Diencephalon (tissue), 1 donor: ENCODE data around the gene PCDHGA6. TPM values are rescaled to one million over a fixed set of nuclear protein-coding genes. Genes with fewer than 3 reads are reported as not detected.

Source experiments
- total RNA-seq: library from RNA; depleted of rRNA; stranded (reverse); fragments of >200 nt; gene quantifications from one replicate; pipeline ENCODE4 v1.2.3, GENCODE V29; 2014

Gene PCDHGA6
- total RNA-seq, 1 donor from 2014 or later, result 11.3 TPM

DNA sequence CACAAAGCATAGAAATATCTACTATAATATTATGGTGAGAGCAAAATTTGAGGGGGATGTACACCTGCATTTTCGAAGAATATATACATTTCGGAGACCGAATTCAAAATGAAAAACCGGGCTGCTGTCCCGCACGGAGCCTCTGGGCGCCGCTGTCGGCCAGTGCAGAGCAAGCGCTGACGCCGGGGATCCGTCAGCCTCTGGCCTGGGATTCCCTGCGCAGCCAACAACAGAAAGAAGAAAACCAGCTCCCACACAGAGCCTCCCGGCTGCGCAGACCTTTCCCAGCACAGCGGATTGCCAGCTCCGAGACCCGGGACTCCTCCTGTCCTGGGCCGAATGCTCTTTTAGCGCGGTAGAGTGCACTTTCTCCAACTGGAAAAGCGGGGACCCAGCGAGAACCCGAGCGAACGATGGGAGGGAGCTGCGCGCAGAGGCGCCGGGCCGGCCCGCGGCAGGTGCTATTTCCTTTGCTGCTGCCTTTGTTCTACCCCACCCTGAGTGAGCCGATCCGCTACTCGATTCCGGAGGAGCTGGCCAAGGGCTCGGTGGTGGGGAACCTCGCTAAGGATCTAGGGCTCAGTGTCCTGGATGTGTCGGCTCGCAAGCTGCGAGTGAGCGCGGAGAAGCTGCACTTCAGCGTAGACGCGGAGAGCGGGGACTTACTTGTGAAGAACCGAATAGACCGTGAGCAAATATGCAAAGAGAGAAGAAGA is 34.3 kb downstream of the PCDHGA6 start, which contains the start of gene PCDHGB6:
PCDHGB6 (plus strand) TSS at position 232 of the 716 bp plus-strand sequence; CDS start at position 414, 182 bp downstream.

DNA sequence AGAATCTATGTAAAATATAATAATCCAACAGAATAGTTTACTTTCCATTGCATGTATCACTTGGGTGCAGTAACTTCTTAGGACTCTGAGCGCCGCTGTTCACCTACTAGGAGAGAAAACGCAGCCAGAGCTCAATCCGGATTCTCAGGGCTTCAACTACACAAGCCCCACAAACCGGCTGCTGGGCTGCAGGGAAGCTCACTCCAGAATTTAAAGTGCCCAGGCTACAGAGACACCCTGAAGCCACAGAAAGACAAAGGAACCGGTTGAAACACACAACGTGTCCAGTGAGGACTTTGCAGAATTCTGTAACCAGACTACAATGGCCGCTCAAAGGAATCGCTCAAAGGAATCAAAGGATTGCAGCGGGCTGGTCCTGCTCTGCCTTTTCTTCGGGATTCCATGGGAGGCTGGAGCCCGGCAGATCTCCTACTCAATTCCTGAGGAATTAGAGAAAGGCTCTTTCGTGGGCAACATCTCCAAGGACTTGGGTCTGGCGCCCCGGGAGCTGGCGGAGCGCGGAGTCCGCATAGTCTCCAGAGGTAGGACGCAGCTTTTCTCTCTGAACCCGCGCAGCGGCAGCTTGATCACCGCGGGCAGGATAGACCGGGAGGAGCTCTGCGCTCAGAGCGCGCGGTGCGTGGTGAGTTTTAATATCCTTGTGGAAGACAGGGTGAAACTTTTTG is 39.3 kb downstream of the PCDHGA6 start, which contains the start of gene PCDHGA10:
PCDHGA10 (plus strand) TSS at position 134 of the 686 bp plus-strand sequence; CDS start at position 323, 189 bp downstream.

DNA sequence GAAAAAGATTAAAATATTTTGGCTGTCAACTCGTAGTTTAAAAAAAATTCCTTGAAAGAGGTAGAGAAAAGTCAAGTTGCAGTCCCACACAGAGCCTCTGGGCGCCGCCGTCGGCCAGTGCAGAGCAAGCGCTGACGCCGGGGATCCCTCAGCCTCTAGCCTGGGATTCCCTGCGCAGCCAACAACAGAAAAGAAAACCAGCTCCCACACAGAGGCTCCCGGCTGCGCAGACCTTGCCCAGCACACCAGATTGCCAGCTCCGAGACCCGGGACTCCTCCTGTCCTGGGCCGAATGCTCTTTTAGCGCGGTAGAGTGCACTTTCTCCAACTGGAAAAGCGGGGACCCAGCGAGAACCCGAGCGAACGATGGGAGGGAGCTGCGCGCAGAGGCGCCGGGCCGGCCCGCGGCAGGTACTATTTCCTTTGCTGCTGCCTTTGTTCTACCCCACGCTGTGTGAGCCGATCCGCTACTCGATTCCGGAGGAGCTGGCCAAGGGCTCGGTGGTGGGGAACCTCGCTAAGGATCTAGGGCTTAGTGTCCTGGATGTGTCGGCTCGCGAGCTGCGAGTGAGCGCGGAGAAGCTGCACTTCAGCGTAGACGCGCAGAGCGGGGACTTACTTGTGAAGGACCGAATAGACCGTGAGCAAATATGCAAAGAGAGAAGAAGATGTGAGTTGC is 43.9 kb downstream of the PCDHGA6 start, which contains the start of gene PCDHGB7:
PCDHGB7 (plus strand) TSS at position 184 of the 679 bp plus-strand sequence; CDS start at position 367, 183 bp downstream.

DNA sequence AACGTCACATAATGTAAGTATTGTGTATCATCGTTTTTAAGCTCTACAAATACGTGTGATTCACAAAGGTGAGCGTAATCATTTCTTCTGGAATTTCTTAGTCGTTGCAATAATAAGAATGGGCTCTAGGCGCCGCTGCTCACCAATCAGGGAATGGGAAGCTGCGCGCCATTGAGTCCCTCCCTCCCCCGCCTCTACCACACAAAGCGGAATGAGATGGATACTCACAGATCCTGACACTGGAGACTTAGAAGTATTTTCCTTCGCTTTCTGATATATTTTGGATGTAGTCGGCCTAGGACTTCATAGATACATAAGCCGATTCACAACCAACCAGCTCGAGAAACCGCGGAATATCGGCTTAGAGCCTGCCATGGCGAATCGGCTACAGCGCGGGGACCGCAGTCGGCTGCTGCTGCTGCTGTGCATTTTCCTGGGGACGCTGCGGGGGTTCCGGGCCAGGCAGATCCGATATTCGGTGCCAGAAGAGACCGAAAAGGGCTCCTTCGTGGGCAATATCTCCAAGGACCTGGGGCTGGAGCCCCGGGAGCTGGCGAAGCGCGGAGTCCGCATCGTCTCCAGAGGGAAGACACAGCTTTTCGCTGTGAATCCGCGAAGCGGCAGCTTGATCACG is 47.3 kb downstream of the PCDHGA6 start, which contains the start of gene PCDHGA11:
PCDHGA11 (plus strand) TSS at position 197 of the 634 bp plus-strand sequence; CDS start at position 374, 177 bp downstream.

Other genes starting within 250 kb of the PCDHGA6 start
- 11.1 TPM for gene PCDHB5, start 238.7 kb upstream of the PCDHGA6 start, total RNA-seq
- 4.2 TPM for gene PCDHB6, start 223.8 kb upstream of the PCDHGA6 start, total RNA-seq
- gene PCDHB7, start 201.2 kb upstream of the PCDHGA6 start, total RNA-seq, result 8.5 TPM
- 8.1 TPM for gene PCDHB8, start 196.1 kb upstream of the PCDHGA6 start, total RNA-seq
- 5.8 TPM for gene PCDHB16, start 191.5 kb upstream of the PCDHGA6 start, total RNA-seq
- 9.2 TPM for gene PCDHB9, start 186.7 kb upstream of the PCDHGA6 start, total RNA-seq
- 22.4 TPM for gene PCDHB10, start 181.5 kb upstream of the PCDHGA6 start, total RNA-seq
- gene PCDHB11, start 174.3 kb upstream of the PCDHGA6 start, total RNA-seq, result 14.8 TPM
- 15.5 TPM for gene PCDHB12, start 165.2 kb upstream of the PCDHGA6 start, total RNA-seq
- gene PCDHB13, start 160.0 kb upstream of the PCDHGA6 start, total RNA-seq, result 10.8 TPM
- gene PCDHB14, start 150.5 kb upstream of the PCDHGA6 start, total RNA-seq, result 12.7 TPM
- 22.6 TPM for gene PCDHB15, start 128.5 kb upstream of the PCDHGA6 start, total RNA-seq
- 0.23 TPM for gene SLC25A2, start 69.8 kb upstream of the PCDHGA6 start, total RNA-seq
- 103 TPM for gene TAF7, start 53.1 kb upstream of the PCDHGA6 start, total RNA-seq
- gene PCDHGA1, start 43.4 kb upstream of the PCDHGA6 start, total RNA-seq, result 4.2 TPM
- gene PCDHGA2, start 35.1 kb upstream of the PCDHGA6 start, total RNA-seq, result 8.5 TPM
- gene PCDHGA3, start 30.1 kb upstream of the PCDHGA6 start, total RNA-seq, result 7.2 TPM
- gene PCDHGB1, start 23.8 kb upstream of the PCDHGA6 start, total RNA-seq, result 10.4 TPM
- 12.5 TPM for gene PCDHGA4, start 18.9 kb upstream of the PCDHGA6 start, total RNA-seq
- gene PCDHGB2, start 13.9 kb upstream of the PCDHGA6 start, total RNA-seq, result 7.6 TPM
- 7.2 TPM for gene PCDHGA5, start 9.7 kb upstream of the PCDHGA6 start, total RNA-seq
- 9.2 TPM for gene PCDHGB3, start 3.6 kb upstream of the PCDHGA6 start, total RNA-seq
- gene PCDHGA7, start 8.9 kb downstream of the PCDHGA6 start, total RNA-seq, result 7.6 TPM
- gene PCDHGB4, start 13.8 kb downstream of the PCDHGA6 start, total RNA-seq, result 14.8 TPM
- 6.9 TPM for gene PCDHGA8, start 18.7 kb downstream of the PCDHGA6 start, total RNA-seq
- 24.0 TPM for gene PCDHGB5, start 24.1 kb downstream of the PCDHGA6 start, total RNA-seq
- gene PCDHGA9, start 28.9 kb downstream of the PCDHGA6 start, total RNA-seq, result 14.3 TPM
- gene PCDHGB6, start 34.1 kb downstream of the PCDHGA6 start, total RNA-seq, result 17.8 TPM
- gene PCDHGA10, start 39.1 kb downstream of the PCDHGA6 start, total RNA-seq, result 15.2 TPM
- gene PCDHGB7, start 43.8 kb downstream of the PCDHGA6 start, total RNA-seq, result 18.2 TPM
- gene PCDHGA11, start 47.2 kb downstream of the PCDHGA6 start, total RNA-seq, result 18.9 TPM
- 7.4 TPM for gene PCDHGA12, start 56.6 kb downstream of the PCDHGA6 start, total RNA-seq
- gene PCDHGC3, start 102.1 kb downstream of the PCDHGA6 start, total RNA-seq, result 69.0 TPM
- gene PCDHGC4, start 111.1 kb downstream of the PCDHGA6 start, total RNA-seq, result 91.6 TPM
- 9.5 TPM for gene PCDHGC5, start 115.2 kb downstream of the PCDHGA6 start, total RNA-seq
- gene DIAPH1, start 245.1 kb downstream of the PCDHGA6 start, total RNA-seq, result 26.1 TPM